Neural cell (in vitro differentiated cells): ENCODE data around the gene LMOD3.

Source experiments
- RAD21 ChIP-seq: fragments of 450-650 bp; conservative IDR thresholded peaks from 2 replicates; pipeline ENCODE4 v1.6.1; 2014; ENCODE audit warnings: antibody characterized with exemption, mild to moderate bottlenecking, moderate library complexity
- TF ChIP-seq, protein P1 (sequence below): IDR thresholded peaks from 2 replicates; pipeline ENCODE4 v1.6.1; 2012; ENCODE audit warnings: borderline replicate concordance
- TF ChIP-seq, protein P2 (sequence below): fragments of 450-650 bp; IDR thresholded peaks from 2 replicates; pipeline ENCODE4 v1.5.1; 2014; ENCODE audit warnings: antibody characterized with exemption, mild to moderate bottlenecking, moderate library complexity; ENCODE audit not compliant: poor library complexity, severe bottlenecking

DNA sequence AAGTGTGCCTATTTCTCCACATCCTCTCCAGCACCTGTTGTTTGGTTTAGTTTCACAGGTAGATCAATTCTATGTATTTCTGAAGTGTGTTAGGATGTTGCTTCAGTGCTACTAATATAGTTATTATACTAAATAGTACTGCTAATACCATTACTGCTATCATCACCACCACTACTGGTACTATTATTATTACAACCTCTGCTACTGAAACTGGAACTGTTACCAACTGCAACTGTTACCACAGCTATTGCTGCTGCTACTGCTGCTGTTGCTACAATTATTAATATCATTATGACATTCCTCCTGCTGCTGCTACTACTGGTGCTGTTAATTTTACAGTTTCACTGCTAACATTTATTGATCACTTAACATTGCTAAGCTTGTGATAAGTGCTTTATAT lies 8.3 kb upstream of the LMOD3 start:
- TF ChIP-seq, protein P1, sequence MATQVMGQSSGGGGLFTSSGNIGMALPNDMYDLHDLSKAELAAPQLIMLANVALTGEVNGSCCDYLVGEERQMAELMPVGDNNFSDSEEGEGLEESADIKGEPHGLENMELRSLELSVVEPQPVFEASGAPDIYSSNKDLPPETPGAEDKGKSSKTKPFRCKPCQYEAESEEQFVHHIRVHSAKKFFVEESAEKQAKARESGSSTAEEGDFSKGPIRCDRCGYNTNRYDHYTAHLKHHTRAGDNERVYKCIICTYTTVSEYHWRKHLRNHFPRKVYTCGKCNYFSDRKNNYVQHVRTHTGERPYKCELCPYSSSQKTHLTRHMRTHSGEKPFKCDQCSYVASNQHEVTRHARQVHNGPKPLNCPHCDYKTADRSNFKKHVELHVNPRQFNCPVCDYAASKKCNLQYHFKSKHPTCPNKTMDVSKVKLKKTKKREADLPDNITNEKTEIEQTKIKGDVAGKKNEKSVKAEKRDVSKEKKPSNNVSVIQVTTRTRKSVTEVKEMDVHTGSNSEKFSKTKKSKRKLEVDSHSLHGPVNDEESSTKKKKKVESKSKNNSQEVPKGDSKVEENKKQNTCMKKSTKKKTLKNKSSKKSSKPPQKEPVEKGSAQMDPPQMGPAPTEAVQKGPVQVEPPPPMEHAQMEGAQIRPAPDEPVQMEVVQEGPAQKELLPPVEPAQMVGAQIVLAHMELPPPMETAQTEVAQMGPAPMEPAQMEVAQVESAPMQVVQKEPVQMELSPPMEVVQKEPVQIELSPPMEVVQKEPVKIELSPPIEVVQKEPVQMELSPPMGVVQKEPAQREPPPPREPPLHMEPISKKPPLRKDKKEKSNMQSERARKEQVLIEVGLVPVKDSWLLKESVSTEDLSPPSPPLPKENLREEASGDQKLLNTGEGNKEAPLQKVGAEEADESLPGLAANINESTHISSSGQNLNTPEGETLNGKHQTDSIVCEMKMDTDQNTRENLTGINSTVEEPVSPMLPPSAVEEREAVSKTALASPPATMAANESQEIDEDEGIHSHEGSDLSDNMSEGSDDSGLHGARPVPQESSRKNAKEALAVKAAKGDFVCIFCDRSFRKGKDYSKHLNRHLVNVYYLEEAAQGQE, result no peak
- TF ChIP-seq, protein P2, sequence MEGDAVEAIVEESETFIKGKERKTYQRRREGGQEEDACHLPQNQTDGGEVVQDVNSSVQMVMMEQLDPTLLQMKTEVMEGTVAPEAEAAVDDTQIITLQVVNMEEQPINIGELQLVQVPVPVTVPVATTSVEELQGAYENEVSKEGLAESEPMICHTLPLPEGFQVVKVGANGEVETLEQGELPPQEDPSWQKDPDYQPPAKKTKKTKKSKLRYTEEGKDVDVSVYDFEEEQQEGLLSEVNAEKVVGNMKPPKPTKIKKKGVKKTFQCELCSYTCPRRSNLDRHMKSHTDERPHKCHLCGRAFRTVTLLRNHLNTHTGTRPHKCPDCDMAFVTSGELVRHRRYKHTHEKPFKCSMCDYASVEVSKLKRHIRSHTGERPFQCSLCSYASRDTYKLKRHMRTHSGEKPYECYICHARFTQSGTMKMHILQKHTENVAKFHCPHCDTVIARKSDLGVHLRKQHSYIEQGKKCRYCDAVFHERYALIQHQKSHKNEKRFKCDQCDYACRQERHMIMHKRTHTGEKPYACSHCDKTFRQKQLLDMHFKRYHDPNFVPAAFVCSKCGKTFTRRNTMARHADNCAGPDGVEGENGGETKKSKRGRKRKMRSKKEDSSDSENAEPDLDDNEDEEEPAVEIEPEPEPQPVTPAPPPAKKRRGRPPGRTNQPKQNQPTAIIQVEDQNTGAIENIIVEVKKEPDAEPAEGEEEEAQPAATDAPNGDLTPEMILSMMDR, result no peak
- no peak for TF ChIP-seq RAD21
